ENCODE results near the gene KSR2. TPM values are rescaled to one million over a fixed set of nuclear protein-coding genes. Genes with fewer than 3 reads are reported as not detected.

Gene KSR2
- total RNA-seq, 1 experiment from 2014 or later = 0.15 TPM

DNA sequence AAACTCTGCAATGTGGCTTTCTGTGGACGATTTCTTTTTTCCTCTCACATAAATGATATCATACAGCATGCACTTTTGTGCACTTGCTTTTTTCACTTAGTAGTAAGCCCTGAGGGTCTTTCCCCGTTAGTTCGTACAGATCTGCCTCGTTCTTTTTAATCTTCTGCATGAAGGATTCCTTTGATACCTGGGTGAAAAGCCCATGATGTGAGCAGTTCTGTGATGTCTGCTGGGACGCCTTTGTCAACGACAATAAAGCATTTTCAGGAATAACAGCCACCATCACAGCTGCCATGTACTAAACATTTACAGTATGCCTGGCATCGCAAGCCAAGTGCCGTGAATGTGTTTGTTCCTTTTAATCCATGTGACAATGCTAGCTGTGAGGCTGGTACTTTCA, 99.2 kb downstream of the KSR2 start:
- no peaks in the 10 kb centered on the region for H3K27me3 ChIP-seq (ENCODE audit: control insufficient read depth, insufficient read depth, low read length)
- CTCF ChIA-PET = interaction anchor here (3.2 kb wide), 1 partner anchor 12 kb away, joined by 10 read pairs; no protein-coding TSS in a partner anchor
- in situ Hi-C loops (cut with HindIII; ENCODE audit: low pct_unique_long_range_greater_than_20kb, low sequenced_read_pairs) = no loop called here
- no peaks in the 10 kb centered on the region for H3K4me1 ChIP-seq (ENCODE audit: control insufficient read depth, insufficient read depth, low read length)
- no peaks in the 10 kb centered on the region for H3K36me3 ChIP-seq (ENCODE audit: control insufficient read depth, insufficient read depth, low read length)
- no peak overlapping the region for H3K4me3 ChIP-seq (ENCODE audit: low read depth in 2 of 2, low read length in 2 of 2)
- ATAC-seq = no peak
- intact Hi-C loops (cut with micrococcal nuclease; ENCODE audit: unreplicated experiment) = no loop called here
- no TSS peak for BruUV-seq (replicated peaks)
- DNase-seq (ENCODE audit: low read depth, low spot score) = no peak
- H3K9me3 ChIP-seq (ENCODE audit: control insufficient read depth, insufficient read depth, low read depth, low read length) = no peaks in the 10 kb centered on the region
- H3K27ac ChIP-seq (ENCODE audit: low read length) = no peak overlapping the region
- POLR2A ChIA-PET = no interaction called here
- TF ChIP-seq, protein P1, sequence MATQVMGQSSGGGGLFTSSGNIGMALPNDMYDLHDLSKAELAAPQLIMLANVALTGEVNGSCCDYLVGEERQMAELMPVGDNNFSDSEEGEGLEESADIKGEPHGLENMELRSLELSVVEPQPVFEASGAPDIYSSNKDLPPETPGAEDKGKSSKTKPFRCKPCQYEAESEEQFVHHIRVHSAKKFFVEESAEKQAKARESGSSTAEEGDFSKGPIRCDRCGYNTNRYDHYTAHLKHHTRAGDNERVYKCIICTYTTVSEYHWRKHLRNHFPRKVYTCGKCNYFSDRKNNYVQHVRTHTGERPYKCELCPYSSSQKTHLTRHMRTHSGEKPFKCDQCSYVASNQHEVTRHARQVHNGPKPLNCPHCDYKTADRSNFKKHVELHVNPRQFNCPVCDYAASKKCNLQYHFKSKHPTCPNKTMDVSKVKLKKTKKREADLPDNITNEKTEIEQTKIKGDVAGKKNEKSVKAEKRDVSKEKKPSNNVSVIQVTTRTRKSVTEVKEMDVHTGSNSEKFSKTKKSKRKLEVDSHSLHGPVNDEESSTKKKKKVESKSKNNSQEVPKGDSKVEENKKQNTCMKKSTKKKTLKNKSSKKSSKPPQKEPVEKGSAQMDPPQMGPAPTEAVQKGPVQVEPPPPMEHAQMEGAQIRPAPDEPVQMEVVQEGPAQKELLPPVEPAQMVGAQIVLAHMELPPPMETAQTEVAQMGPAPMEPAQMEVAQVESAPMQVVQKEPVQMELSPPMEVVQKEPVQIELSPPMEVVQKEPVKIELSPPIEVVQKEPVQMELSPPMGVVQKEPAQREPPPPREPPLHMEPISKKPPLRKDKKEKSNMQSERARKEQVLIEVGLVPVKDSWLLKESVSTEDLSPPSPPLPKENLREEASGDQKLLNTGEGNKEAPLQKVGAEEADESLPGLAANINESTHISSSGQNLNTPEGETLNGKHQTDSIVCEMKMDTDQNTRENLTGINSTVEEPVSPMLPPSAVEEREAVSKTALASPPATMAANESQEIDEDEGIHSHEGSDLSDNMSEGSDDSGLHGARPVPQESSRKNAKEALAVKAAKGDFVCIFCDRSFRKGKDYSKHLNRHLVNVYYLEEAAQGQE (IDR thresholded peaks at IDR 0.05; ENCODE audit: insufficient read depth in 1 of 2, low read depth in 2 of 2, low read length in 1 of 2) = no peak
- TF ChIP-seq SIN3A (IDR thresholded peaks at IDR 0.05; ENCODE audit: borderline replicate concordance, insufficient read depth, low read depth, low read length) (no peak), POLR2AphosphoS5 (IDR thresholded peaks at IDR 0.05; ENCODE audit: low read depth, low read length) (no peak), TCF7L2 (IDR thresholded peaks at IDR 0.05; ENCODE audit: low read depth, low read length) (no peak)

- no peak for ATAC-seq
- POLR2A ChIA-PET = no interaction called here
- no peaks in the 10 kb centered on the region for H3K9me3 ChIP-seq (ENCODE audit: control insufficient read depth, insufficient read depth, low read depth, low read length)
- TF ChIP-seq SIN3A (IDR thresholded peaks at IDR 0.05; ENCODE audit: borderline replicate concordance, insufficient read depth, low read depth, low read length) = no peak
- TF ChIP-seq, protein P1 (IDR thresholded peaks at IDR 0.05; ENCODE audit: insufficient read depth in 1 of 2, low read depth in 2 of 2, low read length in 1 of 2) = no peak
- TF ChIP-seq POLR2AphosphoS5 (IDR thresholded peaks at IDR 0.05; ENCODE audit: low read depth, low read length) = no peak
- TF ChIP-seq, protein P2, sequence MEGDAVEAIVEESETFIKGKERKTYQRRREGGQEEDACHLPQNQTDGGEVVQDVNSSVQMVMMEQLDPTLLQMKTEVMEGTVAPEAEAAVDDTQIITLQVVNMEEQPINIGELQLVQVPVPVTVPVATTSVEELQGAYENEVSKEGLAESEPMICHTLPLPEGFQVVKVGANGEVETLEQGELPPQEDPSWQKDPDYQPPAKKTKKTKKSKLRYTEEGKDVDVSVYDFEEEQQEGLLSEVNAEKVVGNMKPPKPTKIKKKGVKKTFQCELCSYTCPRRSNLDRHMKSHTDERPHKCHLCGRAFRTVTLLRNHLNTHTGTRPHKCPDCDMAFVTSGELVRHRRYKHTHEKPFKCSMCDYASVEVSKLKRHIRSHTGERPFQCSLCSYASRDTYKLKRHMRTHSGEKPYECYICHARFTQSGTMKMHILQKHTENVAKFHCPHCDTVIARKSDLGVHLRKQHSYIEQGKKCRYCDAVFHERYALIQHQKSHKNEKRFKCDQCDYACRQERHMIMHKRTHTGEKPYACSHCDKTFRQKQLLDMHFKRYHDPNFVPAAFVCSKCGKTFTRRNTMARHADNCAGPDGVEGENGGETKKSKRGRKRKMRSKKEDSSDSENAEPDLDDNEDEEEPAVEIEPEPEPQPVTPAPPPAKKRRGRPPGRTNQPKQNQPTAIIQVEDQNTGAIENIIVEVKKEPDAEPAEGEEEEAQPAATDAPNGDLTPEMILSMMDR (IDR thresholded peaks at IDR 0.05) = no peak
- TF ChIP-seq TCF7L2 (IDR thresholded peaks at IDR 0.05; ENCODE audit: low read depth, low read length) = no peak
- no peaks in the 10 kb centered on the region for H3K36me3 ChIP-seq (ENCODE audit: control insufficient read depth, insufficient read depth, low read length)
- BruUV-seq (replicated peaks) = no TSS peak
- CTCF ChIA-PET = no interaction called here
- H3K4me3 ChIP-seq (ENCODE audit: low read depth in 2 of 2, low read length in 2 of 2) = no peak overlapping the region
- in situ Hi-C loops (cut with HindIII; ENCODE audit: low pct_unique_long_range_greater_than_20kb, low sequenced_read_pairs) = no loop called here
- H3K27me3 ChIP-seq (ENCODE audit: control insufficient read depth, insufficient read depth, low read length) = no peaks in the 10 kb centered on the region
- intact Hi-C loops (cut with micrococcal nuclease; ENCODE audit: unreplicated experiment) = no loop called here
- no peak overlapping the region for H3K27ac ChIP-seq (ENCODE audit: low read length)
- no peak for DNase-seq (ENCODE audit: low read depth, low spot score)
- H3K4me1 ChIP-seq (ENCODE audit: control insufficient read depth, insufficient read depth, low read length) = no peaks in the 10 kb centered on the region
Measured at GRCh38 chr12:117867348-117867747, 101.4 kb downstream of the KSR2 start.
